Fibroblast of peridontal ligament (primary cell): ENCODE data around the gene KAZN.

Source experiments
- DNase-seq: peaks from one replicate; pipeline ENCODE4 v3.0.0-alpha.2; 2010; ENCODE audit errors: extremely low read depth

The KAZN gene

DNA sequence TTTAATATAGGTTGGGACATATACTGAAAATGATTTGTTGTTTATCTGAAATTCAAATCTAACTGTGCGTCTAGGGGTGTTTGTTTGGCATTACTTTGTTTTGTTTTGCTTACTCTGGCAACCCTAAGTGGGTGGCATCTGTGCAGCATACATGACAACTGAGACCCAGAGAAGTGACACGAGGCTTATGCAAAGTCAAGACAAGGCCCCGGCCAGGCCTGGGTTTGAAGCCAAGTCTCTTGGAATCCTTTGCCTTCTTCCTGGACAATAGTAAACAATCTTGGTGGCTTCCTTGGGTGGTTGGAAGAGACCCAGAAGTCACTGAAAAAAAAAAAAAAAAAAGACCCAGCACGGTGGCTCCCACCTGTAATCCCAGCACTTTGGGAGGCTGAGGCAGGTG lies 357.5 kb downstream of the KAZN start:
- DNase-seq: no peak

DNA sequence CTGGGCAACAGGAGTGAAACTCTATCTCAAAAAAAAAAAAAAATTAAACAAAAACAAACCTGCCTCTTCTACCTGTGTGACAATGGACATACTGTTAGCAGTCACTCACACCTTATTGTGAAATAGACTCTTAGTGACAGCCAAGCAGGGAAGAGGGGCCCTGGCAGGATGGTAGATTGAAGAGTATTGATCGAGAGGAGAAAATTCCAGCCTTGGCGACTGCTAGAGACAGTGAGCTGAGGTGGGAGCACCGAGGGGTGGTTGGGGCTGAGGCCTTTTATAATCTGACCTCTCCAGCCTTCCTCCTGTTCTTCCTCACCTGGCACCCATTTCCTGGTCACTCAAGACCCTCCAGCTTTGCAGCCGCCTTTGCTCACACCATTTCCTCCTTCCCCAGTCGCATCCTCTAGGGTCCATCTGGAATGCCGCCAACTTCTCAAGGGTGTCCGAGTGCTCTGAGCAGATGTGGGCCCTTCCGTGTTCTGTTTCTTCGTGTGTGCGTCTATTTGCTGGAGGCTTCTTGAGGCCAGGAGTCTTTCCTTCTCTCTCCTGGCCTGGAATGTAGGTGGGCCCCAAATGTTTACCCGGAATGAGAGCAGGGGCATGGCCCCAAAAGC lies 358.2 kb downstream of the KAZN start:
- DNase-seq: no peak

DNA sequence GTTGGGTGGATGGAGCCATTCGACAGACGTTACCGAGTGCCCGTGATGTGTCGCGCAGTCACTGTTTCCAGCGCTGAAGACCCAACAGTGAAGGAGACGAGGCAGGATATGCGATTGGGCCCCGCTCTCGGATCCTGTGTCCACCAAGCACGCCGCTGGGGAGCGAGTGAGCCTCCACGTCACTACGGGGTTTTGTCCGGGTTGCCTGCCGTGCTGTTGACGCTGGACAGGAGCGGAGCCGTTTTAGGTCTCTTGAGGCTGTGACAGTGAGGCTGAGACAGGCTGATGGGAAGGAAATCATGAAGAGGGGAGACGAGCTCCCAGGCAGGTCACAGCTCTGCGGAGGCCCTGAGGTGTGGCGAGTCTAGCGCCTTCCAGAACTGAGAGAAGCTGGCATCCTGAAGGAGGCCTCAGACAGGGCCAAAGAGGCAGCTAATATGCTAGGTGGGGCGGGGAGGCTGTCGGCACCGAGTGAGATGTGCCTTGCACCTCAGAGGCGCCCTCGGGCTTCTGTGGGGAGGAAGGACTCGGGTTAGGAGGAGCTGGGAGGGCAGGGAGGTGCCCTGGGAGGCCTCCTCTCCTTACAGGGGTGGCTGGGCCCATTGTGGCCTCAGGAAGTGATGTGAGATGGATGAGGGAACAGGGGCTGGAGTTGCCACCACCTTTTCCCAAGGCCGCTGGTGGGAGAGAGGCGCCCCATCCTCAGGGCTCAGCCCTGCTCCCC lies 359.1 kb downstream of the KAZN start:
- no peak for DNase-seq

DNA sequence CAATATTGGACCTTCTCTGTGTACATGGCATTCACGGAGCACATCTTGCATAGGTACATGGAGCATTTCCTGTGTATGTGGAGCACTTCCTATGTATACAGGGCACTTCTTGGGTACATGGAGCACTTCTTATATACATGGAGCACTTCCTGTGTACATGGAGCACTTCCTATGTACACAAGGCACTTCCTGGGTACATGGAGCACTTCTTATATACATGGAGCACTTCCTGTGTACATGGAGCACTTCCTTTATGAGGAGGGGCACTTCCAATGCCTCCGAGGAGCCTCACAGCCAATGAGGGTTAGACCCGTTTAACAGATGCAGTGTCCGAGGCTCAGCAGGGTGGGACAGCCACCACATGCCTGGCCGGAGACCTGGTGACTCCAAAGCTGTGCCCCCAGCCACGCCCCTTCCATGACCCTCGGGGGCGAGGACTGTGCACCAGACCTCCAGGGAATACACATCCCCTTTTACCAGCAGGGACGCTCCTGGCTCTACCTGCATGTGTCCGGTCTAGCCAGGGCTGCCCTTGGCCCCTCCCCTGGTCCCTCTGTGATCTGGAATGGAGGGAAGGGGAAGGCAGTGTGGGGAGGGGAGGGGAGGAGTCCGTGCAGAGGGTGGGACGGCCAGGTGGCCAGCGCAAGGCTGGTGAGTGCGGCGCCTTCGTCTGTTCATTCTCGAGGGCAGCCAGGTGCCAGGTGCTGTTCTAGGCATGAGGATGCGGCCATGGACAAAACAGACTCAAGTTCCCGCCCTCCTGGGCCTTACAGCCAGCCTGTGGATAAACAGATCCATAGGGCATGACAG lies 360.0 kb downstream of the KAZN start:
- DNase-seq: no peak

DNA sequence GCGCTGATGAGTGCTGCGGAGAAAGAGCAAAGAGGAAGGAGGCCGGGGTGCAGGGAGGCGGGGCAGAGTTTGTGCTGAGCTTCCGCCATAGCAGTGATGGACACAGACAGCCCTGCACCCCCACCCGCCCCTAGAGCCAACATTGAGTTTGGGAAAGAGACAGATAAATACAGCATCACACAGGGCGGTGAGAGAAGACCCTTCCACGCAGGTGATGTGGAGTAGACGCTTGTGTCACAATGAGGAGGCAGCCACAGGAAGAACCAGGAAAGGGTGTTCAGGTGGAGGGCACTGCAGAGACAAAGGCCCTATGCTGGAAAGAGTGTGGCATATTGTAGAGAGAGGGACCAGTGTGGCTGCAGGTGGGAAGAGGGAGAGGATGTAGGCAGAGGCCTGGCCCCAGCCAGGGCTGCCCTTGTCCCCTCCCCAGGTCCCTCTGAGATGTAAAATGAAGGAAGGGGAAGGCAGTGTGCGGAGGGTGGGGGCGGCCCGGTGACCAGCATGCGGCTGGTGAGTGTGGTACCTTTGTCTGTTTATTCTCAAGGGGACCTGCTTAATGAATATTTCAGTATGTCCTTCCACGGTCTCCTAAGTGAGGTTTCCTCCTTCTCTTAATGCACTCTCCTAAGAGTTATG lies 360.7 kb downstream of the KAZN start:
- DNase-seq: no peak

DNA sequence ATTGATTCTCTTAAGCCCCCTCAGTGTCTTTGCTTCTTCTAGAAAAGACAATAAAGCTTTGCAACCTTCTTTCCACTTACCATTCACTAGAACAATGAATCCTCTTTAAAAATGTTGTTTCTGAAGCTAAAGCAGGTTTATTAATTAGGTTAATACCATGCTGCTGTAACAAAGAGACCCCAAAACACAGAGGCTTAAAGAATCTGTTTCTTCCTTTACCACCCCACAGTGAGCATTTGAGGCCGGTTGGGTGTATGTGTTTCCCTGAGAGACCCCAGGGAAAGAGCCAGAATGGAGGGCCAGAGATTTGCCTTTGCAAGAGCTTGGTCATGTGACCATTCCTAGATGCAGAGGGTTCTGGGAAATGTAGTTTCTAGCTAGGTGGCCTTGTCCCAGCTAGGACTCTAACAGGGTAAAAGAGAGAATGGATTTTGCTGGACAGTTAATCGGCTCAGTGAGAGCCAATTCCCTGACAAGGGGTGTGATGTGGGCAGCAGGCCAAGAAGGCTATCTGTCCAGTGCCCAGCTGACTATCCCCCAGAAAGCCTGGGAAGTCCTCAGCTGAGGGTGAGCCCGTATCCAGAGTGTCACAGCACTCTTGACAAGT lies 363.3 kb downstream of the KAZN start:
- DNase-seq: no peak

DNA sequence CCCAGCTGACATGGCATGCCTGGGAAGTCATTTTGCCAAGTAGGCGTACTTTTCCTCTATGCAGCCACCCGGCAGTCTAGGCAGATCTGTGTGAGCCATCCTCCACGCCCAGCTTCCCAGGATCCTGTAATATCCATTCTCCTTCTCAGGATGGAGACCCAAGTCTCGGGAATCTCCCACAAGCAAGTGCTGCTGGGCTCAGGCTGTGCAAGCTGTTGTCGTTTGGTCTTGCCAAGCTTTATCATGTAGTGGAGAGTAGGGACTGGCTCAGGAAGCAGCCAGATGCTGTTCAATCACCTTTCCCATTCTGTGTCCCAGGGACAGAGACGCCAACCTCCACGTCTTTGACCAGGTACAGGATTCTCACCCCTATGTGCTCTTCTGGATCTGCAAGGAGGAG lies 363.9 kb downstream of the KAZN start:
- DNase-seq: no peak

DNA sequence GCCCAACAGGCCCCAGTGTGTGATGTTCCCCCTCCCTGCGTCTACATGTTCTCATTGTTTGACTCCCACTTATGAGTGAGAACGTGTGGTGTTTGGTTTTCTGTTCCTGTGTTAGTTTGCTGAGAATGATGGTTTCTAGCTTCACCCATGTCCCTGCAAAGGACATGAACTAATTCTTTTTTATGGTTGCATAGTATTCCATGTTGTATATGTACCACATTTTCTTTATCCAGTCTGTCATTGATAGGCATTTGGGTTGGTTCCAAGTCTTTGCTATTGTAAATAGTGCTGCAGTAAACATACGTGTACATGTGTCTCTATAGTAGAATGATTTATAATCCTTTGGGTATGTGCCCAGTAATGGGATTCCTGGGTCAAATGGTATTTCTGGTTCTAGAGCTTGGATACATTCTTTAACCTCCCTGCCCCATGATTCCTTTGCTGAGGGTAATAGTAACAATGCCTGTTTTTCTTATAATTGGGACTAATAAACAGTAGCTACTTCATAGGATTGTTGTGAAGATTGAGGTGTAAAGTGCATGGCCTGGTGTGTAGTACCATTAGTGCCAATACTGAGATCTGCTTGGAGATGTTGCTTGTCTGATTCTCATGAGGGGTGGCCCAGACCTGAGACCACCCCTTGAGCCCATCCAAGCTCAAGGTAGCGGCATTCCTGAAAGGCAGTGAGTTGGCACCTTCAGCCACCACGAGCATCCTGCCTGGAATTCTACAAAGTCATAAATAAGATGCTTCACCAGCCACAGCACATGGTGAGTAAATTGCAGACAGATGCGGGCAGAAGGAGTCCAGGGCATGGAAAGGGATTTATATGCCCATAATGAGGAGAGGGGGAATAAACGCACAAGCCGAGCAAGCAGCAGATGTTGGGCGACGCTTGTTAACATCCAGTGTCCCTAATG lies 365.6 kb downstream of the KAZN start:
- DNase-seq: peak; percentile 54

DNA sequence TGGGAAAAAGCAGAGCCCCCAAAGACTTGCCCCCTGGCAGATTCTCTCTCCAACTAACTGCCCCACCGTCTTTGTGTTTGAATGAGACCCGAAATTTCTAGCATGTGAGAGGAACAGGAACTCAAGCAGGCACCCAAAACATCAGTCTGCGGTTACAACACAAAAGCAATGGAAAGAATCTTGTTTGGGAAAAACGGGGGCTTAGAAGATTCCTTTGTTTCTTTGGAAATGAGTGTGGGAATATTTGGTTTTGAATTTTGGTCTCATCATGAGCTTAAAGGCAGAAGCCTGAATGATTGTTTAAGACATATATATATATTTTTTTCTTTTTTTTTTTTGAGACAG lies 366.2 kb downstream of the KAZN start:
- peak; percentile 68 for DNase-seq

DNA sequence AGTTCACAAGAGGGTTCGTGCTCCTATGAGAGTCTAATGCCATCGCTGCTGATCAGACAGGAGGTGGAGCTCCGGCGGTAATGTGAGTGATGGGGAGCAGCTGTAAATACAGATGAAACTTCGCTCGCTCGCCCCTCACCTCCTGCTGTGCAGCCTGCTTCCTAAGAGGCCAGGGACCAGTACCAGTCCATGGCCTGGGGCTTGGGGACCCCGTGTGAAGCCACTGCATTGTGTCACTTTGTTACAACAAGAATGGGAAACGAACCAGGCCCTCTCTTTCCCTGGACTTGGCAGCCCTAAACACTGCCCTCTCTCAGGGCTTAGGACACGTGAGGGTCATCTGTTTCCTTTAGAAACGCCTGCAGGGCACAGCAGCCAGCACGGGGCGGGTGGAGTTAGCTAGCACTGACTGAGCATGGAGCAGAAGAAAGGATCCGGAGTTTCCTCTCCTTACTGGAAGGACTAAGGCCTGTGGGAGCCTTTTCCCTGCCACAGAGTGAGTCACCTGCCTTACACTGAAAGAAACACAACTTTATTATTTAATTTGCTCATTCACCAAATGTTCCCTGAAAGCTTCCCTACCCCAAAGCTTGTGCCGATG lies 369.9 kb downstream of the KAZN start:
- DNase-seq: peak; percentile 91

DNA sequence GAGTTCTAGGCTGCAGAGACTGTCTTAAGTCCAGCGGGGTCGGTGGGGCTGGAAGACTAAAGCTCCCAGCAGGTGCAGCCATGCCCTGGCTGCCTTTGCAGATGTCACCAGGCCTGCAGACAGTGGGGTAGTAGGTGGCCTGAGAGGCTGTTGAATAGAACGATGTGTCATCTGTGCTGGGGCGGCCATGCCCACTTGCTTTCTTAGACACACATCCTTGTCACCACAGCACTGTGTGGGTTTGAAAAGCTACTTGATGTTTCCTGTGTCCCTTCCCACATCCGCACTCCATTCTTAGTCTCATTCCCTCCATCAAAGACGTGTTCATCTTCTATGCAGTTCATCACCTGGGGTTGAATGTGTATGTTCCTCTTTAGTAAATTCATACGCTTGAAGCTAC lies 370.5 kb downstream of the KAZN start:
- no peak for DNase-seq

DNA sequence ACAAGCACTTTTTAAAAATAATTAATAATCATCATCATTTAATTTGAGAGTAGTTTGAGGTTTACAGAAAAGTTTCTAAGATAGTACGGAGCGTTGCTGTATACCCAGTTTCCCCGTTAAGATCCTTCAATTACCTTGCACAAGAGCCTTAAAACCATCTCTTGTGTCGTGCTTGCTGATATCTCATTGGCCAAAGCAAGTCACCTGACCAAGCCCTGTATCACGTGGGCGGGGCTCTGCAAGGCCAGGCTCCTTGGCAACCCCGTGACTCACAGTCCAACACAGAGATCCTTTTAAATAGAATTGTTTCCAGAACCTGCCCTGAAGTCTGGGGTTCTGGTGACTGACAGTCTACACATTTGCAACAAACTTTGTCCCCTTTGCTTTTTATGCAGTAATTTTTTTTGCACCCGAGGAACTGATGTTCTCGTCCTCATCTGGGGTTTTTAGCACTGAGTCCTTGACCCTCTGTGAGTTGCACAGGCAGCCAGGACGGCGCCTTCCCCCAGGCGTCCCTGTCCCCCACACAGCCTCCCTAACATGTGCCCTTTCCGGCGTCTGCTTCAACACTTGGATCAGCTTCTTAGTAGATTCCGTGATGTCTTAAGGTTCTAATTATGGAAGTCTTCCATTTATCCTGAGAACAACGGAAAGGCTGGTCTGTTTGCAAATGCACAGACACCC lies 371.8 kb downstream of the KAZN start:
- DNase-seq: peak; percentile 92

DNA sequence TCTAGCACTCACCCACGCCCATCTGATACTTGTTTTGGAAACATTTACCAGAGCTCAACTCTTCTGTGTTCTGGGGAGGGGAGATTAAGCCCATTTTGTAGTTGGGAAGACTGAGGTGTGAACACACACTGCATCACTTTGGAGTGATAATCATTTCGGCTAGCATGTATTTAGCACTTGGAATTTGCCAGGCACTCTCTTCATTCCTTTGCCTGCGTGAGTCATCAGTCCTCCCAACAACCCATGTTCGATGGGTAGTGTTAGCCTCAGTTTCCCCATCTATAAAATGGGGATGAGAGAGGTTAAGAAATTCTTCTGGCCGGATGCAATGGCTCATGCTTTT lies 372.3 kb downstream of the KAZN start:
- no peak for DNase-seq

DNA sequence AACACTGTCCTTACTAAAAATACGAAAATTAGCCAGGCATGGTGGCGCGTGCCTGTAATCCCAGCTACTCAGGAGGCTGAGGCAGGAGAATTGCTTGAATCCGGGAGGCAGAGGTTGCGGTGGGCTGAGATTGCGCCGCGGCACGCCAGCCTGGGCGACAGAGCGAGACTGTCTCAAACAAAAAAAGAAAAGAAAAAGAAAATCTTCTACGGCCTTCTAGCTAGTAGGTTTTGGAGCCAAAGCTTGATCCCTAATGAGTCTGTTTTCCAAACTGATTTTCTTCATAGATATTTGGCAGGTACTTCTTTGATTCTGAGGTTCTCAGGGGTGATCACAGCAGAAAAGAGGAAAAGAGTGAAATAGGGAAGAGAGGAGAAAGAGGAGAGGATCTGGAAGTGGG lies 372.7 kb downstream of the KAZN start:
- no peak for DNase-seq

DNA sequence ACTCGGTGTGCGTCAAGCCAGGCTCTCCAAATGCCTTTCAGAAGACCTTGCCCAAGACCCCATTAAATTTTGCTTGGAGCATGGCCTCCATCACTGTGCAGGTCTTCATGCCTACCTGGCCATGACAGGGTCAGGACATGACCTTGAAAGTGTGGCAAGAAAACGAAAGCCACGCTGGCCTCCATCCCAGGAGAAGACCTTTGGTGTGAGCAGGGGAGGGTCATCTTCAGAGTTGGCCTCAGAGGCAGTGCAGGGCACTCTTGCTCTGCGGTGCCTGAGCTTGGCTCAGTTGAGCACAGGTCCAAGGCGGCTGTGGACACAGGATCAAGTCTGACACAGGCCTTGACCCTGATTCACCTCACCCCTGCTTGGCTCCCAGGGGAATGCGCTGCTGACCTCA lies 373.6 kb downstream of the KAZN start:
- DNase-seq: no peak

DNA sequence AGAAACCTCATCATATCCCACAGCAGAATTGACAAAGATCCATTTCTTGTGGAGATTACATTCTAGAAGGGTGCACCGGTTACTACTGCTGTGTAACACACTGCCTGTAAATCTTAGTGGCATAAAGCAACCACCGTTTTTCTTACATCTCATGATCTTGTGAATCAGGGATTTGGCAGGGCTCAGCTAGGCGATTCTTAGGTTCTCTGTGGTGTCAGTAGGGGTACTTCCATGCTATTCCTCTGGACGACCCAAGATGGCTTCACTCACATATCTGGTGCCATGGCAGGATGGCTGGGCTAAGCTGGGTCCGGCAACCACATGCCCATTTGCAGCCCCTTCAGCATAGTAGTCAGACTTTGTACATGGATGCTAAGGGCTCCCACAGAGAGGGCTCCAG lies 375.3 kb downstream of the KAZN start:
- DNase-seq: no peak

DNA sequence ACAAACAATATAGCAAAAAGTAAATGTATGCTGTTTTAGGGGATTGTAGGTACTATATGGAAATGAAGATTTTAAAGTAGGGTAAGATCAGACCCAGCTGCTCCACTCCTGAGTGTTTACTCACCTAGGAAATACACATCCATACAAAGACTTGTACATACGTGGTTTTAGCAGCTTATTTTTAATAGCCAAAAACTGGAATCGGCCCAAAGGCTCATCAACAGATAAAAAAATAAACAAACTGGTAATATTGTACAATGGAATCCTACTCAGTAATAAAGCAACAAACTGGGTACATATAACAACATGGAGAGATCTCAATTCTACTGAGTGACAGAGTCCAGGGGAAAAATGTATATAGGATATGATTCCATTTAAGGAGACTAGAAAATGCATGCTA lies 375.9 kb downstream of the KAZN start:
- no peak for DNase-seq

DNA sequence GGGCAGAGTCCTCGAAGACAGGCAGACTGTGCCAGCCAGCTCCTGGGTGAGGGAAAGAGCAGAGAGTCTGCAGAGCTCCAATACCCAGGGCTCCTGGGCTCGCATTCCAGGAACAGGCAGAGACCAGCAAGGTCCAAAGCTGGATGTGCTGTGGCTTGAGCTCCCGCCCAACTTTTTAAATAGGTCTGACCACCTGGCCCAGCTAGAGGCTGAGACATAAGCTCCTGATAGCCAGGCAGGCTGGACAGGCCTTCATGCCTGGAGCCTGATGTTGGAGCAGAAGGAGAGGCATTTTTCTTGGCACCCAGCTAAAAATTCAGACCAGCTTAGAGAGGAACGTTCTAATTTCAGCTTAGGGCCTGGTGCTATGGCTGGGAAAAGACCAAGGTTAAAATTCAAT lies 376.6 kb downstream of the KAZN start:
- no peak for DNase-seq

DNA sequence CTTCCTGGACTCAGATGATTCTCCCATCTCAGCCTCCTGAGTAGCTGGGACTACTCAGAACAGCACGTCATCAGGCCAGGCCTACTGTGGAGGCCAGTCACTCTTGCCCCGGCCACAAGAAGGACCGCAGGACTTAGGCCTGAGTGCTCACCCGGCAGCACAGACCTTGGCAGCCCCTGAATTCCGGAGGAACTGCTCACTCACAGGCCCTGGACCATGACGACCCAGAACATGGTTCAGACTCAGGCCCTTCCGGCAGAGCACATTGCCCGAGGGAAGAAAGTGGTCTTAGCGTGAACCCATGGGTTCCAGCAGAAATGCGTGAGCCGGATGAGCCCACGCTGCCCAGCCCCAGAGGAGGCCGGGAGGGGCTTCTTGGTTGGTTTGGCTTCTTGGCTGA lies 377.8 kb downstream of the KAZN start:
- DNase-seq: no peak

DNA sequence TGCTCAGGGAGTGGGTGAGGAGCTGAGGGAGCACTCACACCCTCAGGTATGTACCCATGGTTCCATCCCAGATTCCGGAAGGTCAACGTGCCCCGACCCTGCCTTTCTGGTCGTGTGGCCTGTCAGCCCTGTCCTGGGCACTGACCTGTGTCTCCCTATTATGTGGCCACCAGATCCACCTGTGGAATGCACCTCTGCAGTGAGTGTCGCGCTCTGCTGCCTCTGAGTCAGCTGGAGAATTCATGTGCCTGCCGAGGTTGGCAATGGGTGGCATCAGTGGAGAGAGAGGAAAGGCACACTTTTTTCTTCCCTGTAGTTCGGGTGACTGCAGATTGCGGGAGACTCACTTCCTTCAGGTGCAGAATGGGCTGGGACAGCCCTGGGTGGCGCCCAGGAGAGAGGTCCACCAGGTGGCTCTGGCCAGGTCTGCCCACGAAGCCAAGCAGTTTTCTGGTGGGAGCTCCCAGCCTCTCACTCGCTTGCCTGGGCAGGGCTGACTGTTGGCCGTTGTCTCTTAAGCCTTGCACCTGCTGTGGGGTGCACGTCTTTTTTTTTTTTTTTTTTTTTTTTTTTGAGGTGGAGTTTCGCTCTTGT lies 378.9 kb downstream of the KAZN start:
- DNase-seq: no peak
